Activated CD8-positive, alpha-beta memory T cell treated with anti-CD3 and anti-CD28 coated beads, Interleukin-2, amount 50 U/mL, for 1 hour (primary cell): ENCODE results near the gene HIF1A.
"Not testable (repeated sequence)": the region's sequence is repeated elsewhere in the genome, so short reads cannot be mapped to it uniquely, and the experiment has no call there.

Source experiments
- DNase-seq: peaks from one replicate; pipeline ENCODE4 v3.0.0-alpha.2; 2020; ENCODE audit errors: extremely low read depth

HIF1A gene

GRCh38 chr14:61749264-61749663 is 54.0 kb downstream of the HIF1A start:
- DNase-seq: no peak

DNA sequence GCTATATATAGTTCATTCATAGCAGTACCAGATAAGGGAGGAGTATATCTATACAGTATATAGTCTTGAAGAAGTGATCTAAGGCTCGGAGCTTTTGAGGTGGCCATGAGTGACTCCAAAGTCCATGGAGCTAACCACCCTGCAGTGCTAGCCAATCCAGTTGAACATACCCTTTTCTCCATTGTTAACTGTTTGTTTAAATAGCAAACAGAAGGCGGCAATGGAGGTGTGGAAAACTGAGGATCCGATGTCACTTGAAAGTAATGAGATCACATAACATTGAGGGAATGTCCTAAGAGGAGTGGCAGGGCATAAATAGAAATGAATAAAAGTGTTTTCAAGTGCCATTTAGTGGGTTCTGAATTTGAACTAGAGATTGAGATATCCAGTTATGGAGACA is 54.6 kb downstream of the HIF1A start:
- no peak for DNase-seq

- DNase-seq: peak; percentile 34
Measured at GRCh38 chr14:61750708-61751474, 55.6 kb downstream of the HIF1A start.

DNA sequence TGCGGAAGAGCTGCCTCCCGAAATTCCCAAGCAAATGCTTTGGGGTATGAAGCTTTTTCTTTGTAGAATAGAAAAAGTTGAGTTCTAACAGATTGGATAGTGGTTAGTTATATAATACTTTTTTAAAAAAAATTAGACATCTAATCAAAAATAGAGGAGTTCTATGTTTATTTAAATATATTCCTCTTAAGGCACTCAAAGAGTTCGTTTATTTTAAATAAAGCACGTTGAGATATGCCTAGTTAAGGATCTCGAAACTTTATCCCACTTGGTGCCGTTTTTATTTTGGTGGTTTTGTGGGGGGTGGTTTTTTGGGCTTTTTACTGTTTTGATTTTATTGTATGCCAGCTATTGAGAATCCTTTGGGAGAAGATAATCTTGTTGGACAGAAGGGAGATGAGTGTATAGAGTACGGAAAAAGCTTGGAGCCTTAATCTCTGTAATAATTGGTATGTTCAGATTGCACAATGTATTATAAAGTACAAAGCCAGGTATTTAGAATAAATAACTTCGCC is 56.2 kb downstream of the HIF1A start:
- DNase-seq: no peak

- DNase-seq: no peak
Measured at GRCh38 chr14:61752626-61753025, 57.3 kb downstream of the HIF1A start.

DNA sequence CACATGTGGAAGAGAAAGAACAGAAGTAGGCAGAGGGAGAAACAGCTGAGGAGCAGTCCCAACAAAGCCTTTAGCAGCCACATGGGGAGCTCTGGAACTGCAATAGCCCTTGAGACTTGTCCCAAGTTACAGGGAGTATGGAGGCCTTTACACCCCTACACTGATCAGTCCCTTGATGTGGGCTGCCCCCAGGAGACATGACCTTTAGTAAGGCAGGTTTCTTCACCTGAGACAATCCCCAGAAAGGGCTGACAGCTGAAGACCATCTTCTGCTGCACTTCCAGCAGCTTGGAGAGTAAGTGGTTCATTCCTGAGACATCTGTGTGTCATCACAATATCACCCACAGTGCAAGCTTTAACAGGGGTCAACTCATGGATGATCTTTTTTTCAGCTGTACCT is 58.3 kb downstream of the HIF1A start:
- DNase-seq: no peak

- DNase-seq: no peak
Measured at GRCh38 chr14:61754627-61755381, 59.5 kb downstream of the HIF1A start.

- not testable (repeated sequence) for DNase-seq
Measured at GRCh38 chr14:61755382-61755742, 60.0 kb downstream of the HIF1A start.

GRCh38 chr14:61756135-61756534 is 60.8 kb downstream of the HIF1A start:
- DNase-seq: no peak

- no peak for DNase-seq
Measured at GRCh38 chr14:61759878-61760277, 64.6 kb downstream of the HIF1A start.

DNA sequence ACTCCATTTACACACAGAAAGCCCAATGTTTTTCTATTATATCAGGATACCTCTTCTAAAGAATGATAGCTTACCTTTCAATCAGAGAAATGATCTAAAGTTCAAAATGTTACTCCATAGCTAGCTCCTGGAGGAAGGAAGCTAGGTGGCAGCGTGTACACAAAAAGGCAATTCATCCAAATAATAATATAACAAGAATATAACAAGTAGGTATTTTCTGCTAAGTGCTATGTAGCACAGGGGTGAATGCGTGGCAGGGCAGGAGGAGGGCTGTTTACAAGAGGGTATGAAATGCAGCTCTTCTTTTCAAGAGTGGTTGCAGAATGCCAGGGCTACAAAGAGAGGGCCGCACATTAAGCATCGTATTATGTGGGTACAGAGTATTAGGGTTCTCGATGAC is 66.2 kb downstream of the HIF1A start:
- DNase-seq: no peak

DNA sequence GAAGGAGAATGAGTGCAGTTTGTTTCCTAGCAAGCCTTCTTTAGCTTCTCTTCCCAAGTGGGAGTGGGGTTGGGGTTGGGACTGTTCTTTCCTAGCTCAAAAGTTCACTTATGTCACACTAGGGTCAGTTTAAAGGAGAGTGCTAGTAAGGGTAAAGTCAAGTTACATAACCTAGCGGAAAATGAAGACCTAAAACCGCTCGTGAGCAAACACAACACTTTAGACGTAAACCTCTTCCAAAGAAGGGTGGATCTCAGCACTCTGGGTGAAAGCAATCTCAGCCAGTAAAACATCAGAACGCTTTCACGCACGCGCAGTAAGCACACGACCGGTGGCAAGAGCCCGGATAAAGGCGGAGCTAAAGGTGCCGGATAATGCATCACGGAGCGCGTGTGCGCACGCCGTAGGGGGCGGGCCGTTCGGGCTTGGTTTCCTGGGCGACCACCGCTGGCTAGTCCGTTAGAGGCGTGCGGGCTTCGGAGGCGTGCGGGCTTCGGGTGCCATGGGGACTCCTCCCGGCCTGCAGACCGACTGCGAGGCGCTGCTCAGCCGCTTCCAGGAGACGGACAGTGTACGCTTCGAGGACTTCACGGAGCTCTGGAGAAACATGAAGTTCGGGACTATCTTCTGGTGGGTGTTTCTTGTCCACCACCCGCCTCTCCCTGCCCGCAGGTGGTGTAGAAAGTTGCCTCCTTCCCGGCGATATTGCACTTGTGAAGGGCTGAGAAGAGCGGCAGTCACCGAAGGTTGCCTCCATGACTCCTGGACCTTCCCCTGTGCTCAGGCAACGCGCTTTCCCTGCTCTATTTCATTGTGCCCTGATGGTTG is 66.9 kb downstream of the HIF1A start, which contains the start of gene SNAPC1:
TSS of gene SNAPC1 (plus strand) at position 462 of the 828 bp plus-strand sequence. CDS start at position 503, 41 bp downstream.
- DNase-seq: peak; percentile 98

DNA sequence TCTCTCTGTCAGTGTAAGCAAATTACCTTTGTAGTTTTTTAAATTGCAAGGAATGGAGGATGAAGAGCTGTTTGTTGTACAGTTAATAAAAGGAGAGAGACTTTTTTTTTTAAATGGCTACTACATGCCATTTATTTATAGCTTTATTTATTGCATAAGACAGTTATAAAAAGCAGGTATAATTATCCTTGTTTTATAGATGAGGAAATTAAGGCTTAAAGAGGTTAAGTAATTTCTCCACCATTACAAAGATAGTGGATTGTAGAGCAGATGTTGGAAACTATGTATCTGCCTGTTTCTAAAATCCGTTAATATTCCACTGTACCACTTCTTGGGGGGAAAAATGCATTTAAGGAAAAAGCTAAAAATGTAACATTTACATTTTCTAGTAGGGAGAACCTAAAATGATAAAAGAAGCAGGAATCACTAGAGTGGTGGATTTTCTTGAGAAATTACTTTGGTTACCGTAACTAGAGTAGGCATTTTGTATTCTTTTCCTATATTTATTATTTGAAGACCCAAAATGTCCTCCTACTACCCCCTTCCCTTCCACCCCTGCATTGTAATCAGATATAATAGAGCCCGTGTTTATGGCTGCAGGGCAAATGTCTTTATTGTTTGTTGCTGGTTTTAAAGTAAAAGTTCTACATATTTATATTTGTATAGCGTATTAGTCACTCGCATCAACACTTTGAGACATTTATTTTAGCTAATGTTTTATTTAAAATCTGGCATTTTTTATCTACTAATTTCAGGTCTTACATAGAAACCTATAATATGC is 69.2 kb downstream of the HIF1A start:
- DNase-seq: no peak

GRCh38 chr14:61765225-61765943 is 70.1 kb downstream of the HIF1A start:
- no peak for DNase-seq

GRCh38 chr14:61766151-61766550 is 70.8 kb downstream of the HIF1A start:
- no peak for DNase-seq

- no peak for DNase-seq
Measured at GRCh38 chr14:61768240-61768639, 72.9 kb downstream of the HIF1A start.

DNA sequence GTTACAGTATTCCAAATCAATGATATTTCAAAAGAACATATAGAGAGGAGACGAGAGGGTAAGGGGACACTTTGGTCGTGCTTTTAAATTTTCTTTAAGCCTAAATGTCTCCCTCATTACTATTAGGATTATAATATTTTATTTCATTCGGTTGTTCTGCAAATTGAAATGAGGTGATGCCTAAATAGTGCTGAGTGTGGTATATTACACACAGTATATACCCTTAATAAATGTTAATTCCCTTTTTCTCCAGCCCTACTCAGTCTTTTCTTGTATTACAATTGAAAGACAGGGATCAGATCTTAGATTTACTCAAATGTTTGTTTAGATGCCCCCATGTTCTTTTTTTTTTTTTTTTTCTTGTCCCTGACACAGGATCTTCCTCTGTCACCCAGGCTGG is 74.6 kb downstream of the HIF1A start:
- DNase-seq: no peak

GRCh38 chr14:61774861-61775260 is 79.5 kb downstream of the HIF1A start:
- DNase-seq: no peak

GRCh38 chr14:61780125-61780524 is 84.8 kb downstream of the HIF1A start:
- no peak for DNase-seq

DNA sequence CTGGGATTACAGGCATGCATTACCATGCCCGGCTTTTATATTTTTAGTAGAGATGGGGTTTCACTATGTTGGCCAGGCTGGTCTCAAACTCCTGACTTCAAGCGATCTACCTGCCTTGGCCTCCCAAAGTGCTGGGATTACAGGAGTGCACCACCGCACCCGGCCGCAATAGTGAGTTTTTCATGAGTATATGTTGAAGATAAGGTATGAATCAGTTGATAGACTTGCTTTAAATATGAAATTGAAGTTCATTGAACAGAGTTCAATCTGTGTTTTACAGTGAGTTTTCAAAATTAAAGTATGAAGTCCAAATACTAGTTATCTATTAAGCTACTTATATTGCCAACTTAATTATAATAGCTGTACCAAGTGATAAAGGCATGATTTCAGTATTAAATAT is 102.0 kb downstream of the HIF1A start:
- no peak for DNase-seq
